Gastroesophageal sphincter (tissue), 4 donors: Measurements from ENCODE around the gene CHRNA9. TPM values are rescaled to one million over a fixed set of nuclear protein-coding genes. Genes with fewer than 3 reads are reported as not detected.

Experiments
- ATAC-seq: fragments of 150-250 bp; one replicate; pipeline ENCODE4 v1.9.1; 2016; ENCODE audit warnings: mild to moderate bottlenecking, moderate library complexity
- H3K27ac ChIP-seq, 4 donors: fragments of 200-600 bp; sonication (generic) in 3 of 4; 1 replicate in 3 of 4; 2 replicates in 1 of 4; pipeline ENCODE4 v1.5.1; 2016 to 2019
- H3K27me3 ChIP-seq: fragments of 200-600 bp; sonication (generic); one replicate; pipeline ENCODE4 v1.5.1; 2019
- H3K36me3 ChIP-seq, 2 donors: fragments of 200-600 bp; sonication (generic); one replicate each; pipeline ENCODE4 v1.5.1; 2019; ENCODE audit warnings: control low read depth in 1 of 2
- H3K4me1 ChIP-seq, 3 donors: fragments of 200-600 bp; sonication (generic); 1 replicate in 2 of 3; 2 replicates in 1 of 3; pipeline ENCODE4 v1.5.1; 2016 to 2019; ENCODE audit warnings: control low read depth in 2 of 3
- H3K4me3 ChIP-seq, 2 donors: fragments of 200-600 bp; sonication (generic); one replicate each; pipeline ENCODE4 v1.5.1; 2019; ENCODE audit warnings: mild to moderate bottlenecking in 1 of 2, moderate library complexity in 1 of 2
- H3K9me3 ChIP-seq, 3 donors: fragments of 200-600 bp; sonication (generic); one replicate each; pipeline ENCODE4 v1.5.1; 2017 to 2019; ENCODE audit warnings: control low read depth in 2 of 3
- CTCF ChIP-seq, 4 experiments: fragments of 200-600 bp in 2 of 4; fragments of 450-650 bp in 2 of 4; sonication (generic) in 1 of 4; IDR thresholded peaks; one replicate each; pipeline ENCODE4 v1.5.1; 2017 to 2019; ENCODE audit warnings: antibody characterized with exemption in 4 of 4, mild to moderate bottlenecking in 2 of 4, moderate library complexity in 2 of 4
- EP300 ChIP-seq: sonication (generic); formaldehyde crosslinking; IDR thresholded peaks from one replicate; pipeline ENCODE4 v1.6.1; 2017; ENCODE audit warnings: antibody characterized with exemption, mild to moderate bottlenecking
- POLR2A ChIP-seq, 2 donors: fragments of 450-650 bp; IDR thresholded peaks; one replicate each; pipeline ENCODE4 v1.6.1; 2017; ENCODE audit warnings: antibody characterized with exemption in 2 of 2, mild to moderate bottlenecking in 2 of 2, moderate library complexity in 1 of 2
- POLR2AphosphoS5 ChIP-seq: sonication (generic); formaldehyde crosslinking; IDR thresholded peaks from one replicate; pipeline ENCODE4 v1.6.1; 2017; ENCODE audit warnings: antibody characterized with exemption
- WGBS, 2 donors: methylation state at CpG; one replicate each; pipeline ENCODE4 v1.1.5; 2018; ENCODE audit warnings: low coverage in 1 of 2; 5-methylcytosine and 5-hydroxymethylcytosine counted together
- total RNA-seq, 4 donors: library from RNA; depleted of rRNA; stranded (reverse); fragments of >200 nt; gene quantifications; one replicate each; pipeline ENCODE4 v1.1.0, GENCODE V29; 2016

The CHRNA9 gene
- total RNA-seq, 4 donors from 2014 or later: not detected

GRCh38 chr4:40363382-40363920 lies 28.3 kb downstream of the CHRNA9 start:
- ATAC-seq: no peak
- TF ChIP-seq EP300 (no peak), CTCF (IDR thresholded peaks at IDR 0.05) (no peak), POLR2AphosphoS5 (no peak), POLR2A (IDR thresholded peaks at IDR 0.05) (no peak)
- no peak overlapping the region for H3K27ac ChIP-seq
- no peaks in the 10 kb centered on the region for H3K4me1 ChIP-seq
- WGBS, 2 donors: 79 to 87% methylated on average over 9 of the region's 9 CpGs
- H3K36me3 ChIP-seq: no peaks in the 10 kb centered on the region
- no peaks in the 10 kb centered on the region for H3K27me3 ChIP-seq
- H3K4me3 ChIP-seq: no peak overlapping the region
- peaks cover 0 to 22% (median 0%) of the 10 kb centered on the region in 3 donors for H3K9me3 ChIP-seq

GRCh38 chr4:40363945-40364344 lies 28.8 kb downstream of the CHRNA9 start:
- Histone ChIP-seq H3K27ac (no peak overlapping the region), H3K27me3 (no peaks in the 10 kb centered on the region), H3K4me3 (no peak overlapping the region), H3K4me1 (no peaks in the 10 kb centered on the region), H3K36me3 (no peaks in the 10 kb centered on the region), H3K9me3 (peaks cover 0 to 22% (median 0%) of the 10 kb centered on the region in 3 donors)
- ATAC-seq: no peak
- no peak for TF ChIP-seq POLR2A (IDR thresholded peaks at IDR 0.05)
- TF ChIP-seq EP300: no peak

- TF ChIP-seq CTCF (IDR thresholded peaks at IDR 0.05) (no peak), EP300 (no peak)
- 44% methylated on average over 2 of the region's 2 CpGs; no CpG with 5 or more reads in 1 of the 2 donors for WGBS, 2 donors
- Histone ChIP-seq H3K27ac (no peak overlapping the region), H3K4me3 (no peak overlapping the region), H3K27me3 (no peaks in the 10 kb centered on the region), H3K4me1 (no peaks in the 10 kb centered on the region), H3K9me3 (peaks cover 0 to 16% (median 0%) of the 10 kb centered on the region in 3 donors), H3K36me3 (no peaks in the 10 kb centered on the region)
- no peak for ATAC-seq
These were observed 30.6 kb downstream of the CHRNA9 start for GRCh38 chr4:40365766-40366165.

- Histone ChIP-seq H3K9me3 (no peaks in the 10 kb centered on the region), H3K27me3 (no peaks in the 10 kb centered on the region), H3K36me3 (no peaks in the 10 kb centered on the region), H3K27ac (no peak overlapping the region), H3K4me1 (no peaks in the 10 kb centered on the region), H3K4me3 (no peak overlapping the region)
- 67 to 80% methylated on average over 2 to 4 of the region's 4 CpGs for WGBS, 2 donors
- TF ChIP-seq POLR2AphosphoS5 (no peak), POLR2A (IDR thresholded peaks at IDR 0.05) (no peak), EP300 (no peak), CTCF (IDR thresholded peaks at IDR 0.05) (no peak)
- no peak for ATAC-seq
These were observed 32.3 kb downstream of the CHRNA9 start for GRCh38 chr4:40367451-40367850.

GRCh38 chr4:40369437-40370274 lies 34.5 kb downstream of the CHRNA9 start:
- Histone ChIP-seq H3K4me3 (no peak overlapping the region), H3K27ac (no peak overlapping the region), H3K4me1 (no peaks in the 10 kb centered on the region), H3K9me3 (no peaks in the 10 kb centered on the region), H3K36me3 (no peaks in the 10 kb centered on the region), H3K27me3 (no peaks in the 10 kb centered on the region)
- TF ChIP-seq EP300 (no peak), POLR2A (IDR thresholded peaks at IDR 0.05) (no peak), POLR2AphosphoS5 (no peak), CTCF (IDR thresholded peaks at IDR 0.05) (no peak)
- WGBS, 2 donors: 33 to 62% methylated on average over 1 to 3 of the region's 3 CpGs
- ATAC-seq: no peak
